Transverse colon (tissue), 3 donors: ENCODE results near the gene RIN3.

Source experiments
- EP300 ChIP-seq: sonication (generic); formaldehyde crosslinking; IDR thresholded peaks from one replicate; pipeline ENCODE4 v1.6.1; 2017; ENCODE audit warnings: antibody characterized with exemption, low read depth
- TF ChIP-seq, protein P1 (sequence below), 5 experiments: fragments of 200-600 bp in 3 of 5; fragments of 450-650 bp in 2 of 5; sonication (generic) in 3 of 5; IDR thresholded peaks; 1 replicate in 2 of 5; 2 replicates in 3 of 5; pipeline ENCODE4 v1.5.1; 2016 to 2017; ENCODE audit warnings: antibody characterized with exemption in 5 of 5, inconsistent platforms in 3 of 5, mild to moderate bottlenecking in 2 of 5, moderate library complexity in 1 of 5

- TF ChIP-seq, protein P1, sequence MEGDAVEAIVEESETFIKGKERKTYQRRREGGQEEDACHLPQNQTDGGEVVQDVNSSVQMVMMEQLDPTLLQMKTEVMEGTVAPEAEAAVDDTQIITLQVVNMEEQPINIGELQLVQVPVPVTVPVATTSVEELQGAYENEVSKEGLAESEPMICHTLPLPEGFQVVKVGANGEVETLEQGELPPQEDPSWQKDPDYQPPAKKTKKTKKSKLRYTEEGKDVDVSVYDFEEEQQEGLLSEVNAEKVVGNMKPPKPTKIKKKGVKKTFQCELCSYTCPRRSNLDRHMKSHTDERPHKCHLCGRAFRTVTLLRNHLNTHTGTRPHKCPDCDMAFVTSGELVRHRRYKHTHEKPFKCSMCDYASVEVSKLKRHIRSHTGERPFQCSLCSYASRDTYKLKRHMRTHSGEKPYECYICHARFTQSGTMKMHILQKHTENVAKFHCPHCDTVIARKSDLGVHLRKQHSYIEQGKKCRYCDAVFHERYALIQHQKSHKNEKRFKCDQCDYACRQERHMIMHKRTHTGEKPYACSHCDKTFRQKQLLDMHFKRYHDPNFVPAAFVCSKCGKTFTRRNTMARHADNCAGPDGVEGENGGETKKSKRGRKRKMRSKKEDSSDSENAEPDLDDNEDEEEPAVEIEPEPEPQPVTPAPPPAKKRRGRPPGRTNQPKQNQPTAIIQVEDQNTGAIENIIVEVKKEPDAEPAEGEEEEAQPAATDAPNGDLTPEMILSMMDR (IDR thresholded peaks at IDR 0.05), result no peak
- TF ChIP-seq EP300, result no peak
Observed at GRCh38 chr14:92506231-92506630, 7.3 kb upstream of the RIN3 start.
